ENCODE results near the gene MINDY4B.

GRCh38 chr3:150861851-150862250 lies 43.4 kb downstream of the MINDY4B start:
- no peak for TF ChIP-seq SOX5 (CRISPR knock-in tag; IDR thresholded peaks at IDR 0.05; ENCODE audit: borderline replicate concordance)
- TF ChIP-seq POLR2A (IDR thresholded peaks at IDR 0.05; ENCODE audit: insufficient read depth in 1 of 2, low read depth in 2 of 2, low read length in 2 of 2), result no peak
- no peak for TF ChIP-seq RAD21 (CRISPR knock-in tag; IDR thresholded peaks at IDR 0.05)
- no peak for TF ChIP-seq NONO (IDR thresholded peaks at IDR 0.05)
- no peak for TF ChIP-seq NONO (CRISPR knock-in tag; conservative IDR thresholded peaks at IDR 0.05)
- no peak for TF ChIP-seq CTCF (CRISPR knock-in tag; IDR thresholded peaks at IDR 0.05)
- no peak for TF ChIP-seq SMAD3 (CRISPR knock-in tag; IDR thresholded peaks at IDR 0.05)
- TF ChIP-seq MAF1 (CRISPR knock-in tag; IDR thresholded peaks at IDR 0.05; ENCODE audit: borderline replicate concordance), result no peak
- no peak for TF ChIP-seq ZFP41 (CRISPR knock-in tag; IDR thresholded peaks at IDR 0.05; ENCODE audit: borderline replicate concordance)
- TF ChIP-seq JUND (CRISPR knock-in tag; IDR thresholded peaks at IDR 0.05), result no peak
- TF ChIP-seq ZNF710 (CRISPR knock-in tag; IDR thresholded peaks at IDR 0.05; ENCODE audit: borderline replicate concordance), result no peak
- no peak for TF ChIP-seq ZKSCAN1 (IDR thresholded peaks at IDR 0.05; ENCODE audit: low read length)
- TF ChIP-seq ZNF687 (CRISPR knock-in tag; IDR thresholded peaks at IDR 0.05), result no peak
